Subcutaneous adipose tissue (tissue), 4 donors: ENCODE data around the gene IRGQ. TPM values are rescaled to one million over a fixed set of nuclear protein-coding genes. Genes with fewer than 3 reads are reported as not detected.

ENCODE experiments used
- CTCF ChIP-seq: fragments of 450-650 bp; IDR thresholded peaks from one replicate; pipeline ENCODE4 v1.5.1; 2016; ENCODE audit warnings: low read depth, mild to moderate bottlenecking, control low read depth, antibody characterized with exemption, moderate library complexity
- total RNA-seq, 4 donors: library from RNA; depleted of rRNA; stranded (reverse); fragments of >200 nt; gene quantifications; one replicate each; pipeline ENCODE4 v1.1.0, GENCODE V29; 2016

The IRGQ gene
- total RNA-seq, 4 donors from 2014 or later, result 8.5 to 16.0 (median 11.5) TPM

GRCh38 chr19:43623889-43624670 is 28.1 kb upstream of the IRGQ start:
- no peak for TF ChIP-seq CTCF

GRCh38 chr19:43622956-43623355 is 27.0 kb upstream of the IRGQ start:
- no peak for TF ChIP-seq CTCF

GRCh38 chr19:43622070-43622469 is 26.1 kb upstream of the IRGQ start:
- no peak for TF ChIP-seq CTCF

- no peak for TF ChIP-seq CTCF
Measured at GRCh38 chr19:43620061-43621001, 24.4 kb upstream of the IRGQ start.

- TF ChIP-seq CTCF, result no peak
Measured at GRCh38 chr19:43619262-43620060, 23.5 kb upstream of the IRGQ start, which contains the start of gene ZNF428. ZNF428 (minus strand) TSS chr19:43619629; CDS start chr19:43614304, 5,325 bp downstream.

GRCh38 chr19:43618921-43619261 is 23.0 kb upstream of the IRGQ start:
- TF ChIP-seq CTCF, result no peak

- no peak for TF ChIP-seq CTCF
Measured at GRCh38 chr19:43616954-43617353, 21.0 kb upstream of the IRGQ start.
